WTC11 (cell line): ENCODE results near the gene ZNF532. TPM values are rescaled to one million over a fixed set of nuclear protein-coding genes. Genes with fewer than 3 reads are reported as not detected.

Source experiments
- ATAC-seq: fragments of 200-7000 bp; cut with Tn5 transposase; 2 replicates; pipeline ENCODE4 v1.10.0; 2021; ENCODE audit warnings: mild to moderate bottlenecking, moderate library complexity
- CTCF ChIA-PET: fragments of 300-600 bp; sonication (Branson Sonifier 250); formaldehyde crosslinking; loops from one replicate; lab custom pipeline; 2021; ENCODE audit warnings: antibody characterized with exemption; lab: Charles Lee
- POLR2A ChIA-PET: fragments of 350-600 bp; sonication (Branson Sonifier 250); formaldehyde crosslinking; loops from one replicate; lab custom pipeline; 2021; ENCODE audit warnings: antibody characterized with exemption; lab: Charles Lee
- DNase-seq: peaks from one replicate; pipeline ENCODE4 v3.0.0; 2021; ENCODE audit warnings: low spot score
- H3K27ac Mint-ChIP-seq: 2 replicates; pipeline ENCODE4 v1.8.0; 2021; ENCODE audit warnings: mixed read lengths
- H3K27me3 Mint-ChIP-seq: 2 replicates; pipeline ENCODE4 v1.8.0; 2021; ENCODE audit warnings: low read depth, mild to moderate bottlenecking, moderate library complexity, mixed read lengths
- H3K36me3 Mint-ChIP-seq: 2 replicates; pipeline ENCODE4 v1.8.0; 2021; ENCODE audit warnings: mixed read lengths
- H3K4me1 Mint-ChIP-seq: 2 replicates; pipeline ENCODE4 v1.8.0; 2022; ENCODE audit warnings: mixed read lengths
- H3K4me3 Mint-ChIP-seq: 2 replicates; pipeline ENCODE4 v1.8.0; 2021; ENCODE audit warnings: mild to moderate bottlenecking, moderate library complexity, mixed read lengths
- H3K9me3 Mint-ChIP-seq: 2 replicates; pipeline ENCODE4 v1.8.0; 2021; ENCODE audit warnings: mixed read lengths
- ATF6 ChIP-seq: sonication (generic); formaldehyde crosslinking; IDR thresholded peaks from 2 replicates; pipeline ENCODE4 v1.8.1; 2023; ENCODE audit warnings: mild to moderate bottlenecking, missing genetic modification reagents
- CREB1 ChIP-seq: sonication (generic); formaldehyde crosslinking; IDR thresholded peaks from 2 replicates; pipeline ENCODE4 v1.8.0; 2023; ENCODE audit warnings: mild to moderate bottlenecking, missing genetic modification reagents
- MXD4 ChIP-seq: fragments of 250-450 bp; sonication (Bioruptor Pico); IDR thresholded peaks from 2 replicates; pipeline ENCODE4 v1.8.0; 2021; ENCODE audit warnings: mild to moderate bottlenecking, moderate library complexity, borderline replicate concordance
- MYBL2 ChIP-seq: sonication (generic); formaldehyde crosslinking; IDR thresholded peaks from 2 replicates; pipeline ENCODE4 v1.8.1; 2023; ENCODE audit warnings: mild to moderate bottlenecking, moderate library complexity, missing genetic modification reagents
- NR1H2 ChIP-seq: sonication (generic); formaldehyde crosslinking; IDR thresholded peaks from 2 replicates; pipeline ENCODE4 v1.9.0; 2021; ENCODE audit warnings: mild to moderate bottlenecking, moderate library complexity, missing genetic modification reagents
- PRDM15 ChIP-seq: sonication (generic); formaldehyde crosslinking; IDR thresholded peaks from 2 replicates; pipeline ENCODE4 v1.8.0; 2022; ENCODE audit warnings: missing genetic modification reagents
- SOX15 ChIP-seq: fragments of 250-450 bp; sonication (Bioruptor Pico); IDR thresholded peaks from 2 replicates; pipeline ENCODE4 v1.9.0; 2021; ENCODE audit warnings: mild to moderate bottlenecking
- ZNF121 ChIP-seq: sonication (generic); formaldehyde crosslinking; IDR thresholded peaks from 2 replicates; pipeline ENCODE4 v1.8.0; 2023; ENCODE audit warnings: missing genetic modification reagents
- total RNA-seq: library from RNA; stranded (reverse); gene quantifications from 3 replicates; pipeline ENCODE4 v1.2.3, GENCODE V29; 2021
- TF ChIP-seq, protein P1 (sequence below): fragments of 250-450 bp; sonication (Bioruptor Pico); IDR thresholded peaks from 2 replicates; pipeline ENCODE4 v1.9.0; 2021; ENCODE audit warnings: mild to moderate bottlenecking, borderline replicate concordance
- TF ChIP-seq, protein P2 (sequence below): fragments of 250-450 bp; sonication (Bioruptor Pico); IDR thresholded peaks from 2 replicates; pipeline ENCODE4 v1.9.0; 2021; ENCODE audit warnings: moderate library complexity, mild to moderate bottlenecking, inconsistent platforms, borderline replicate concordance
- TF ChIP-seq, protein P3 (sequence below): fragments of 250-450 bp; sonication (Bioruptor Pico); IDR thresholded peaks from 2 replicates; pipeline ENCODE4 v1.9.0; 2021; ENCODE audit warnings: mild to moderate bottlenecking
- TF ChIP-seq, protein P4 (sequence below): sonication (generic); formaldehyde crosslinking; IDR thresholded peaks from 2 replicates; pipeline ENCODE4 v1.8.0; 2023; ENCODE audit warnings: missing genetic modification reagents, mild to moderate bottlenecking, borderline replicate concordance
- TF ChIP-seq, protein P5 (sequence below): sonication (generic); formaldehyde crosslinking; IDR thresholded peaks from 2 replicates; pipeline ENCODE4 v1.8.1; 2023; ENCODE audit warnings: mild to moderate bottlenecking, missing genetic modification reagents, borderline replicate concordance
- TF ChIP-seq, protein P6 (sequence below): sonication (generic); formaldehyde crosslinking; IDR thresholded peaks from 2 replicates; pipeline ENCODE4 v1.8.1; 2022; ENCODE audit warnings: low read depth, missing genetic modification reagents, borderline replicate concordance

ZNF532 gene
- total RNA-seq, 1 experiment from 2014 or later, result 171 TPM

GRCh38 chr18:58863539-58864145 is 1.0 kb upstream of the ZNF532 start:
- Mint-ChIP-seq H3K27ac (no peak overlapping the region), H3K4me3 (peak overlapping the region; percentile 62), H3K4me1 (peaks cover 86% of the 10 kb centered on the region), H3K9me3 (peaks cover 4% of the 10 kb centered on the region), H3K27me3 (no peaks in the 10 kb centered on the region), H3K36me3 (peaks cover 33% of the 10 kb centered on the region)
- CTCF ChIA-PET, result interaction anchor here (1.4 kb wide), 1 partner anchor 16 kb away, joined by 3 read pairs; no protein-coding TSS in a partner anchor
- POLR2A ChIA-PET, result interaction anchor here (1.0 to 2.1 kb wide), 5 partner anchors 14 to 78 kb away, joined by 4 to 45 read pairs (median 7); no protein-coding TSS in a partner anchor
- ATAC-seq (peak; percentile 4), DNase-seq (peak; percentile 46)
- no peak for TF ChIP-seq NR1H2 (CRISPR knock-in tag)
- no peak for TF ChIP-seq MXD4 (CRISPR knock-in tag)
- no peak for TF ChIP-seq CREB1
- no peak for TF ChIP-seq MYBL2 (CRISPR knock-in tag)
- TF ChIP-seq, protein P1, sequence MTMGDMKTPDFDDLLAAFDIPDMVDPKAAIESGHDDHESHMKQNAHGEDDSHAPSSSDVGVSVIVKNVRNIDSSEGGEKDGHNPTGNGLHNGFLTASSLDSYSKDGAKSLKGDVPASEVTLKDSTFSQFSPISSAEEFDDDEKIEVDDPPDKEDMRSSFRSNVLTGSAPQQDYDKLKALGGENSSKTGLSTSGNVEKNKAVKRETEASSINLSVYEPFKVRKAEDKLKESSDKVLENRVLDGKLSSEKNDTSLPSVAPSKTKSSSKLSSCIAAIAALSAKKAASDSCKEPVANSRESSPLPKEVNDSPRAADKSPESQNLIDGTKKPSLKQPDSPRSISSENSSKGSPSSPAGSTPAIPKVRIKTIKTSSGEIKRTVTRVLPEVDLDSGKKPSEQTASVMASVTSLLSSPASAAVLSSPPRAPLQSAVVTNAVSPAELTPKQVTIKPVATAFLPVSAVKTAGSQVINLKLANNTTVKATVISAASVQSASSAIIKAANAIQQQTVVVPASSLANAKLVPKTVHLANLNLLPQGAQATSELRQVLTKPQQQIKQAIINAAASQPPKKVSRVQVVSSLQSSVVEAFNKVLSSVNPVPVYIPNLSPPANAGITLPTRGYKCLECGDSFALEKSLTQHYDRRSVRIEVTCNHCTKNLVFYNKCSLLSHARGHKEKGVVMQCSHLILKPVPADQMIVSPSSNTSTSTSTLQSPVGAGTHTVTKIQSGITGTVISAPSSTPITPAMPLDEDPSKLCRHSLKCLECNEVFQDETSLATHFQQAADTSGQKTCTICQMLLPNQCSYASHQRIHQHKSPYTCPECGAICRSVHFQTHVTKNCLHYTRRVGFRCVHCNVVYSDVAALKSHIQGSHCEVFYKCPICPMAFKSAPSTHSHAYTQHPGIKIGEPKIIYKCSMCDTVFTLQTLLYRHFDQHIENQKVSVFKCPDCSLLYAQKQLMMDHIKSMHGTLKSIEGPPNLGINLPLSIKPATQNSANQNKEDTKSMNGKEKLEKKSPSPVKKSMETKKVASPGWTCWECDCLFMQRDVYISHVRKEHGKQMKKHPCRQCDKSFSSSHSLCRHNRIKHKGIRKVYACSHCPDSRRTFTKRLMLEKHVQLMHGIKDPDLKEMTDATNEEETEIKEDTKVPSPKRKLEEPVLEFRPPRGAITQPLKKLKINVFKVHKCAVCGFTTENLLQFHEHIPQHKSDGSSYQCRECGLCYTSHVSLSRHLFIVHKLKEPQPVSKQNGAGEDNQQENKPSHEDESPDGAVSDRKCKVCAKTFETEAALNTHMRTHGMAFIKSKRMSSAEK (CRISPR knock-in tag), result no peak
- TF ChIP-seq, protein P2, sequence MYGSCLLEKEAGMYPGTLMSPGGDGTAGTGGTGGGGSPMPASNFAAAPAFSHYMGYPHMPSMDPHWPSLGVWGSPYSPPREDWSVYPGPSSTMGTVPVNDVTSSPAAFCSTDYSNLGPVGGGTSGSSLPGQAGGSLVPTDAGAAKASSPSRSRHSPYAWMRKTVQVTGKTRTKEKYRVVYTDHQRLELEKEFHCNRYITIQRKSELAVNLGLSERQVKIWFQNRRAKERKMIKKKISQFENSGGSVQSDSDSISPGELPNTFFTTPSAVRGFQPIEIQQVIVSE (CRISPR knock-in tag), result no peak
- TF ChIP-seq, protein P3, sequence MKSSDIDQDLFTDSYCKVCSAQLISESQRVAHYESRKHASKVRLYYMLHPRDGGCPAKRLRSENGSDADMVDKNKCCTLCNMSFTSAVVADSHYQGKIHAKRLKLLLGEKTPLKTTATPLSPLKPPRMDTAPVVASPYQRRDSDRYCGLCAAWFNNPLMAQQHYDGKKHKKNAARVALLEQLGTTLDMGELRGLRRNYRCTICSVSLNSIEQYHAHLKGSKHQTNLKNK (CRISPR knock-in tag), result no peak
- TF ChIP-seq, protein P4, sequence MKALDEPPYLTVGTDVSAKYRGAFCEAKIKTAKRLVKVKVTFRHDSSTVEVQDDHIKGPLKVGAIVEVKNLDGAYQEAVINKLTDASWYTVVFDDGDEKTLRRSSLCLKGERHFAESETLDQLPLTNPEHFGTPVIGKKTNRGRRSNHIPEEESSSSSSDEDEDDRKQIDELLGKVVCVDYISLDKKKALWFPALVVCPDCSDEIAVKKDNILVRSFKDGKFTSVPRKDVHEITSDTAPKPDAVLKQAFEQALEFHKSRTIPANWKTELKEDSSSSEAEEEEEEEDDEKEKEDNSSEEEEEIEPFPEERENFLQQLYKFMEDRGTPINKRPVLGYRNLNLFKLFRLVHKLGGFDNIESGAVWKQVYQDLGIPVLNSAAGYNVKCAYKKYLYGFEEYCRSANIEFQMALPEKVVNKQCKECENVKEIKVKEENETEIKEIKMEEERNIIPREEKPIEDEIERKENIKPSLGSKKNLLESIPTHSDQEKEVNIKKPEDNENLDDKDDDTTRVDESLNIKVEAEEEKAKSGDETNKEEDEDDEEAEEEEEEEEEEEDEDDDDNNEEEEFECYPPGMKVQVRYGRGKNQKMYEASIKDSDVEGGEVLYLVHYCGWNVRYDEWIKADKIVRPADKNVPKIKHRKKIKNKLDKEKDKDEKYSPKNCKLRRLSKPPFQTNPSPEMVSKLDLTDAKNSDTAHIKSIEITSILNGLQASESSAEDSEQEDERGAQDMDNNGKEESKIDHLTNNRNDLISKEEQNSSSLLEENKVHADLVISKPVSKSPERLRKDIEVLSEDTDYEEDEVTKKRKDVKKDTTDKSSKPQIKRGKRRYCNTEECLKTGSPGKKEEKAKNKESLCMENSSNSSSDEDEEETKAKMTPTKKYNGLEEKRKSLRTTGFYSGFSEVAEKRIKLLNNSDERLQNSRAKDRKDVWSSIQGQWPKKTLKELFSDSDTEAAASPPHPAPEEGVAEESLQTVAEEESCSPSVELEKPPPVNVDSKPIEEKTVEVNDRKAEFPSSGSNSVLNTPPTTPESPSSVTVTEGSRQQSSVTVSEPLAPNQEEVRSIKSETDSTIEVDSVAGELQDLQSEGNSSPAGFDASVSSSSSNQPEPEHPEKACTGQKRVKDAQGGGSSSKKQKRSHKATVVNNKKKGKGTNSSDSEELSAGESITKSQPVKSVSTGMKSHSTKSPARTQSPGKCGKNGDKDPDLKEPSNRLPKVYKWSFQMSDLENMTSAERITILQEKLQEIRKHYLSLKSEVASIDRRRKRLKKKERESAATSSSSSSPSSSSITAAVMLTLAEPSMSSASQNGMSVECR (CRISPR knock-in tag), result no peak
- peak; percentile 41; the same call in 1 of the 2 replicates for TF ChIP-seq PRDM15
- TF ChIP-seq, protein P5, sequence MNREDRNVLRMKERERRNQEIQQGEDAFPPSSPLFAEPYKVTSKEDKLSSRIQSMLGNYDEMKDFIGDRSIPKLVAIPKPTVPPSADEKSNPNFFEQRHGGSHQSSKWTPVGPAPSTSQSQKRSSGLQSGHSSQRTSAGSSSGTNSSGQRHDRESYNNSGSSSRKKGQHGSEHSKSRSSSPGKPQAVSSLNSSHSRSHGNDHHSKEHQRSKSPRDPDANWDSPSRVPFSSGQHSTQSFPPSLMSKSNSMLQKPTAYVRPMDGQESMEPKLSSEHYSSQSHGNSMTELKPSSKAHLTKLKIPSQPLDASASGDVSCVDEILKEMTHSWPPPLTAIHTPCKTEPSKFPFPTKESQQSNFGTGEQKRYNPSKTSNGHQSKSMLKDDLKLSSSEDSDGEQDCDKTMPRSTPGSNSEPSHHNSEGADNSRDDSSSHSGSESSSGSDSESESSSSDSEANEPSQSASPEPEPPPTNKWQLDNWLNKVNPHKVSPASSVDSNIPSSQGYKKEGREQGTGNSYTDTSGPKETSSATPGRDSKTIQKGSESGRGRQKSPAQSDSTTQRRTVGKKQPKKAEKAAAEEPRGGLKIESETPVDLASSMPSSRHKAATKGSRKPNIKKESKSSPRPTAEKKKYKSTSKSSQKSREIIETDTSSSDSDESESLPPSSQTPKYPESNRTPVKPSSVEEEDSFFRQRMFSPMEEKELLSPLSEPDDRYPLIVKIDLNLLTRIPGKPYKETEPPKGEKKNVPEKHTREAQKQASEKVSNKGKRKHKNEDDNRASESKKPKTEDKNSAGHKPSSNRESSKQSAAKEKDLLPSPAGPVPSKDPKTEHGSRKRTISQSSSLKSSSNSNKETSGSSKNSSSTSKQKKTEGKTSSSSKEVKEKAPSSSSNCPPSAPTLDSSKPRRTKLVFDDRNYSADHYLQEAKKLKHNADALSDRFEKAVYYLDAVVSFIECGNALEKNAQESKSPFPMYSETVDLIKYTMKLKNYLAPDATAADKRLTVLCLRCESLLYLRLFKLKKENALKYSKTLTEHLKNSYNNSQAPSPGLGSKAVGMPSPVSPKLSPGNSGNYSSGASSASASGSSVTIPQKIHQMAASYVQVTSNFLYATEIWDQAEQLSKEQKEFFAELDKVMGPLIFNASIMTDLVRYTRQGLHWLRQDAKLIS (CRISPR knock-in tag), result no peak
- TF ChIP-seq, protein P6, sequence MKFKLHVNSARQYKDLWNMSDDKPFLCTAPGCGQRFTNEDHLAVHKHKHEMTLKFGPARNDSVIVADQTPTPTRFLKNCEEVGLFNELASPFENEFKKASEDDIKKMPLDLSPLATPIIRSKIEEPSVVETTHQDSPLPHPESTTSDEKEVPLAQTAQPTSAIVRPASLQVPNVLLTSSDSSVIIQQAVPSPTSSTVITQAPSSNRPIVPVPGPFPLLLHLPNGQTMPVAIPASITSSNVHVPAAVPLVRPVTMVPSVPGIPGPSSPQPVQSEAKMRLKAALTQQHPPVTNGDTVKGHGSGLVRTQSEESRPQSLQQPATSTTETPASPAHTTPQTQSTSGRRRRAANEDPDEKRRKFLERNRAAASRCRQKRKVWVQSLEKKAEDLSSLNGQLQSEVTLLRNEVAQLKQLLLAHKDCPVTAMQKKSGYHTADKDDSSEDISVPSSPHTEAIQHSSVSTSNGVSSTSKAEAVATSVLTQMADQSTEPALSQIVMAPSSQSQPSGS, result no peak
- TF ChIP-seq SOX15 (CRISPR knock-in tag), result no peak
- TF ChIP-seq ATF6 (CRISPR knock-in tag), result no peak
- 0 out of 2 replicates have a peak, but pooled peaks have one; percentile 1 for TF ChIP-seq ZNF121 (CRISPR knock-in tag)
